NCI-H1436 treated with DMSO at 0.1 percent for 48 hours (cell line): ENCODE measurements around the gene ZFP90.

ENCODE experiments used
- DNase-seq: peaks from one replicate; lab custom pipeline; 2025; lab: John Stamatoyannopoulos, UW

The ZFP90 gene

GRCh38 chr16:68590201-68590994, 51.3 kb downstream of the ZFP90 start:
- DNase-seq: no peak

- no peak for DNase-seq
Observed at GRCh38 chr16:68592466-68593337, 53.6 kb downstream of the ZFP90 start.

- no peak for DNase-seq
Observed at GRCh38 chr16:68596266-68596665, 57.2 kb downstream of the ZFP90 start.

- DNase-seq: no peak
Observed at GRCh38 chr16:68599586-68599985, 60.5 kb downstream of the ZFP90 start.

GRCh38 chr16:68605746-68606145, 66.7 kb downstream of the ZFP90 start:
- DNase-seq: no peak

- no peak for DNase-seq
Observed at GRCh38 chr16:68607443-68607842, 68.4 kb downstream of the ZFP90 start.

- no peak for DNase-seq
Observed at GRCh38 chr16:68608330-68608729, 69.2 kb downstream of the ZFP90 start.

- DNase-seq: no peak
Observed at GRCh38 chr16:68612996-68613395, 73.9 kb downstream of the ZFP90 start.

- no peak for DNase-seq
Observed at GRCh38 chr16:68617734-68618133, 78.6 kb downstream of the ZFP90 start.
